Effector CD8-positive, alpha-beta T cell (primary cell): ENCODE measurements around the gene RBFOX2.
"Not testable (repeated sequence)": the region's sequence is repeated elsewhere in the genome, so short reads cannot be mapped to it uniquely, and the experiment has no call there.

Experiments used
- DNase-seq: peaks from one replicate; lab custom pipeline; 2025; lab: John Stamatoyannopoulos, UW

The RBFOX2 gene

DNA sequence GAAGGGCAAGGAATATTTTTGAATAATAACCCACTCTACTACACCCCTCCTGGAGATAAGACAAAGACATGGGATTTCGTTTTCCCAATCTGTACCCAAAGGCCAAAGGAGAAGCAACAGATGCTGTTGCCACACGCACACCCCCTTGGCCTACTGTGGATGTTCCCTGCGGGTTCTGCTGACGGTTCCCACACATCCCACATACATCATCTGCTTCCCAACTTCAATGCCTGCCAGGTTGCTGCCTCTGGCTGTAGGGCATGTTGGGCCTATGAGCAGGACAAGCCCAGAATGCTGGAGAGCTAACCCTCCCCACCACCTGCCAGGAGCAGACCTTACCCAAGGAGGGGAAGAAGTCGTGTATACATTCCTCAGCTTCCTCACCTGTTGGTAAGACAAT lies 13.6 kb upstream of the RBFOX2 start:
- no peak for DNase-seq

DNA sequence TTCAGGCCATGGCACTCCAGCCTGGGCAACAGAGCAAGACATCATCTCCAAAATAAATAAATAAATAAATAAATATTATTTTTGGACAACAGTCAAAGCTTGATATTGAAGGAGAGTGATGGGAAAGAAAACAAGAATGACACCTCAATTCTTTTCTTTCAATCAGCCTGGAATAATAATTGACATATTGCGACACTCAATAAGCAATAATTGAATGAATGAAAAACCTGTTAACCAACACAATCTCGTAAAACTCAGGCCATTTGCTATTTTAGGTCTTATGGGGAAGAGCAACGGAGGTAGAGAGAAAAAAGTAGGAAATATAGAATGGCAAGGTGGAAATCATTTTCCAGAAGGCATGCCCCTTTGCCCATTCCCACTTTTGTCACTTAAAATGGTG lies 10.5 kb upstream of the RBFOX2 start:
- no peak for DNase-seq

DNA sequence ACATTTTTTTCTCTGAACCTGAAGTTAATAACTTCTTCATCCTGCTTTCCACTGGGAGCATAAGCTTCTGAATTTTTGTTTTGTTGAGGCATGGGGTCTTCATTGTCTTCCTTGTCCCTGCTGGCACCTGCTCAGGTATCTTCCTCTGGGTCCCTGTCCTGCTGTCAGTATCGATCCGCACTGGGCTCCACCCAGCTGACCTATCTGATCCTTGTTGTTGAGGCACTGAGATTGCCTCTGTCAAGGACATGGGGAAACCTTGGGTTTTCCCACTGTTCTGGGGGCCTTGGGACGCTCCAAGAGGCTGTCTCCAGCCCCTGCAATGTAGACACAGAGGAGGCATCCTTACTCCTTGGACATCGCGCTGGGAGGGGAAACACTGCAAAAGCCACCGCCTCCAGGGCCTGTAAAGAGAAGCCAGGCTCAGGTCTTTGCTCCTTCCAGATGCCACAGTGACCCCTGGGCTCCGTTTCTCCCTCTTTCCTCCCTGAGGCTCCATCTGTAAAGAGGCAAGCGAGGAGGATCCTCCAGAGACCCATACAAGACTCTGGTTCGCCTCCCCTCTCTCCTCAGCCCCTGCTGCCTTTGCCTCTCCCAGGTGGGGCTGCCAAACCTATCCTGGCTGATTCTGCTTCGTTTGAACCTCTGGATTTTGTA lies 8.6 kb upstream of the RBFOX2 start:
- no peak for DNase-seq

DNA sequence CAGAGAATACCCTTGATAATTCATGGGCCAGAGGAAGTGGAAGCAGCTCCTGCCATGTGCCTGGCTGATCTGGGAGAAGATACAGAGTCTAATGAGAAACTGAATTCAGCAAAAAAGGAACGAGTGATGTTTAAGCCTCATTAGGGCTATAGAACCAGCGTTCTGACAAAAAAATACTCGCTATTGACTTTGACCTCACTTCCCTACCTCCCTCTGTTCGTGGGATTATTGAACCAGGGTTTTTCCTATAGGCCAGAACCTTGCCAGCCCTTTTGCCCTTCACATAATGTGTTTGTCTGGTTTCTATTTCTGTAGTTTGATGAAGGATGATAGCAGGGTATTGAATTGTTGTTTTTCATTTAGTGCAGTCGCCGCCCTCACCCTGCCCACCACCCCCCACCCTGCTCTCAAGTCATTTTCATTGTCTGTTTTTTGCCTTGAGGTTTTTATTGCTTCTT lies 7.6 kb upstream of the RBFOX2 start:
- DNase-seq = no peak

DNA sequence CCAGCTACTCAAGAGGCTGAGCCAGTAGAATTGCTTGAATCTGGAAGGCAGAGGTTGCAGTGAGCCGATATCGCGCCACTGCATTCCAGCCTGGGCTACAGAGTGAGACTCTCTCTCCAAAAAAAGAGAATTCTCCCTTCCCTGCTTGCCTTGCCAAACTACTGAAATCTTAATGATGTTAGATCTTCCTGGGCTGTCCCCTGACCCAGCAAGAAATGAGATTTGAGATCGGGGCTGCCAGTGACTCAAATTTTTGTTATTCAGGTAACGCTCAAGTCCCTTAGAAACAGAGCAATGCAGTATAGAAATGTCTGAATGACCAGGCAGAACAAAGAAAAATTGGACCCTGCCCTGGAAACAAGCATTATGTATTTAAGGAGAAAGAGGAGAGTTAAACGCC lies 4.0 kb upstream of the RBFOX2 start:
- DNase-seq = no peak

DNA sequence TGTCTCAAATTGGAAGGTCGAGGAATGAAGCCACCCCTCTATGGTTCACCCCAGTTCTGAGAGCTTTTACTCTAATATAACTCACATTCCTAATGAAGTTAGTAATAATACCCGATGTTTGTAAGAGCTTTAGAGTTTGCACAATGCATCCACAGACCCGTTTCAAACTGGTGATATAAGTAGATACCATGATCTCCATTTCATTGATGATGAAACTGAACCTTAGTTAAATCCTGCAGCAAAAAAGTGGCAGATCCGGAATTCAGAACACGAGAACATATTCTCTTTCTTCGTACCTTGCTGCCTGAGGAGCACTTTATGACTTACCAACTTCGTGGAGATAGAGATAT lies 757 bp upstream of the RBFOX2 start:
- DNase-seq = no peak

DNA sequence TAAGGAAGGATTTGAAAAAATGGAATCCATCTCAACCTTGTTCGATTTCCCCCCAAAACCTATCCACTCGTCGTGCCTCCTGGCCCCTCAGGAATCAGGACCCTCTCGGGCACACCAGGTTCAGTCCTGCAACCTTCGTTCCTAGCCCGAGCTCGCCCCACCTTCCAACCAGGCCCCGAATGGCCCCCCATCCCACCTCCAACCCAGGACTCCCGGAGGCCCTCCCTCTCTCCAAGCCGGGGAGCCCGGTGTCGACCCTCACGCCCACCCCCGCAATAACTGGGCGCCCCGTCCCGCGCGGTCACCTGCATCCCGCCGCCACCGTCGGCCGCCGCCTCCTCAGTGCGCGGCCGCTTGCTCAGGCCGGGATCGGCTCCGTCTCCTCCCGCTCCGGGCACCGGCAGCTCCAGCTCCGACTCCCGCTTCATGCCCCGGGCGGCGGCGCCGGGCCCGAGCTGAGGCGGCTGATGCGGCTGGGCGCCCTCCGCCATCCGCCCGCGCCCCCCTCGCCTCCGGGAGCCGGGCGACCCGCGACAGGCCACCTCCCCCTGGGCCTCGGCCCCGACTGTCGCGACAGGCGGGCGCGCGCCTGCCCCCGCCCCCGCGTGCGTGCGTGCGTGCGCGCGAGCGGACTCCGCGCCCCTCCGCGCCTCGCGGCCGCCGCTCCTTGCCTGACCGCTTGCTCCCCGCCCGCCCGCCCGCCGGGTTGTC lies 534 bp downstream of the RBFOX2 start:
- DNase-seq = no peak

DNA sequence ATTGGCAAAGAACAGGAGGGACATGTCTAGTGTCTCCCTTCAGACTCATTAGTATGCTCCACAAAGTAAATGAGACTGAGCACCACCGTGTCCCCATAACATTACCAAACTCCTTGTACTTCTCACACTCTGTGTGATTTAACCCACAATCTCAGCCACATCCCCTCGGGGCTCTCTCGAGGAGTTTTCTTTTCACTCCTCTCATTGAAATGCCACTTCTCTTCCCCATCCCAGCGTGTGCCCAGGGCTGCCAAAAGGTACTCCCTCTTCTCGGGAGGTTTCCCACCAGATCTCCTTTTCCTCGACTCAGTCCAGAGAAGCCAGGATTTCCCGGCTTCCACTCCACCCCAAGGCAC lies 1.1 kb downstream of the RBFOX2 start:
- no peak for DNase-seq

DNA sequence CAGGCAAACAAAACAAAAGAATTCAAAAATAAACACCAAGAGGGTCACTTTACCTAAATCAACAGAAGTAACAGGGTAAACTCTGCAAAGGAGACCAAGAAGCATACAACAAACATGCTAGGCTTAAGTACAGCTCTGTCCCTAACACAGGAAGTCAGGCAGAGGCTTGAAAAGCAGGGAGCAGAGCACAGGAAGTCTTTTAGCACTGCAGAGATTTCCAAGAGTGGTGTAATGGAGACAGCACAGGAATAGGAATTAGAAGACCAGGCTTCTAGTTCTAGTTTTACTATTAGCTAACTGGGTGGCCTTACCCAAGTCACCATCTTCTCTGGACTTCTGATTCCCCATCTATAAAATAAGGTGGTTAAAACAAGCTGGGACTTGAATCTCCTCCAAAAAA lies 1.9 kb downstream of the RBFOX2 start:
- DNase-seq = no peak

DNA sequence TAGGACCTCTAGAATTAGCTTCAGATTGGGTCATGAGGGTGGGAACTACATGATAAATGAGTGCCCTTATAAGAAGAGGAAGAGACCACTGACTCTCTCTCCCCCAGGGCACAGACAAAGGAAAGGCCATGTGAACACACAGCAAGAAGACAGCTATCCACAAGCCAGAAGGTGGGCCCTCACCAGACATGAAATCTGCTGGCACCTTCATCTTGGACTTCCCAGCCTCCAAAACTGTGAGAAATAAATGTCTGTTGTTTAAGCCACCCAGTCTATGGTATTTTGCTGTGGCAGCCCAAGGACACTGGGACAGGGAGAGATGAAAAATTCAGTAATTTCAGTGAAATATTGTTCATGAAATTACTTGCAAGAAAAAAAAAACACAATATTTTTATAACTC lies 5.9 kb downstream of the RBFOX2 start:
- no peak for DNase-seq

DNA sequence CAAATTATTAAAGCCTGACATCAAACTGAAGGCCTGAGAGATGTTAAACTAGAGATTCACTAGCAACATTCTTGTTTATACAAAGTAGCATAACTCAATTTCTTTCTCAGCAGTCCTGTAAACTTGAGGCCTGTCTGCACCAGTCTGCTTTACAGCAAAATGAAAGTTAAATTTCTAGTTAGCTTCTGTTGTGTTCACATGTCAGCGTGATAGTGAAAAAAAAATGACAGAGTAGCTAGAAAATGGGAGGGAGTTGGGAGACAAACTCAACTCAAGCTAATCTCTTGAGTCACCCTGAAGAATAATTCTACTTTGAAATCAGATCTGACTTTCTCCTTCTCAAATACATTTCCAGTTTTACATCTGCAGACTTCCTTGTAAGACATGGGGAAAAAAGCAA lies 6.5 kb downstream of the RBFOX2 start:
- no peak for DNase-seq

DNA sequence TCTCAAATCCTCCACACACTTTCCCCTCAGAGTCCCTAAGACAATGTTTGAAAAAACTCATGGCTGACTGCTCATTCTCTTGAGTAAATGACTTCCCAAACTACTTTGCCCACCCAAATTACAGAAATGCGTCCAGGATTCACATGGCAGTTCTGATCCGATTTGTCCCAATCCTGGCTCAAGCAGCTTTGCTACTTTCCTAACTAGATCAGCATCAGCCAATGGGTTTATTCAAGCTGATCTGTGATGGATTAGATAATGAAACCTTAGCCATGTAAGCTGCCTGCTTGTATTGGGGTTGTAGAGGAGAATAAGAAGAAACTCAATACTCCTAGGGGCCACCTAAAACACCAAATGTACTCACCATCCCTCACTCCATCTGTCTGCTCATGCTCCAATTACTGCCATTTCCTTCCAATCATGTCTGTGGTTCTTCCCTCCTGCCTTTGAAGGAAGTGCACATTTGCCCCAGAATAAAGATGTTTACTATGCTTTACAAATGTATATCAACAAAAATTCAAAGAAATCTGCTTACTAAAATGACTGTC lies 6.9 kb downstream of the RBFOX2 start:
- DNase-seq = no peak

DNA sequence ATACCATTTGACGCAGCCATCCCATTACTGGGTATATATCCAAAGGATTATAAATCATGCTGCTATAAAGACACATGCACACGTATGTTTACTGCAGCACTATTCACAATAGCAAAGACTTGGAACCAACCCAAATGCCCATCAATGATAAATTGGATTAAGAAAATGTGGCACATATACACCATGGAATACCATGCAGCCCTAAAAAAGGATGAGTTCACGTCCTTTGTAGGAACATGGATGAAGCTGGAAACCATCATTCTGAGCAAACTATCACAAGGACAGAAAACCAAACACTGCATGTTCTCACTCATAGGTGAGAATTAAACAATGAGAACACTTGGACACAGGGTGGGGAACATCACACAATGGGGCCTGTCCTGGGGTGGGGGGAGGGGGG lies 7.8 kb downstream of the RBFOX2 start:
- DNase-seq = not testable (repeated sequence)

DNA sequence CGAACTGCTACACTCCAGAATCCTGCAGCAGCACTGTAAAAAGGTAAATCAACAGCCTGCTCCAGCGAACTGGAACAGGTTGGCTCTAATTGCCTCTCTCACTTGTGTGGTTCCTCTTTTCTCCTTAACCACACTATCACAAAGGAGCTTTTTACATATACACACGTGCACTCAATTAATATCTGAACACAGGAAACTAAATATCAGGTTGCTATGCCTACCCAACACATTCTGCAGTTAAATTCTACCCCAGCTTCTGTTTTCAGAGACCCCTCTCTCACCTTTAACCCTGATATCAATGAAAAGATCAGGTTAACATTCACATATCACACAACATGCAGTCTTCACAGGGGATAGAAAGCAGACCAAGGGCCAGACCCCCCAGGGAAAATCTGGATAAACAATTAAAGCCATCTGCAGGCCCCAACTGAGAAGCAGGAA lies 11.0 kb downstream of the RBFOX2 start:
- no peak for DNase-seq

DNA sequence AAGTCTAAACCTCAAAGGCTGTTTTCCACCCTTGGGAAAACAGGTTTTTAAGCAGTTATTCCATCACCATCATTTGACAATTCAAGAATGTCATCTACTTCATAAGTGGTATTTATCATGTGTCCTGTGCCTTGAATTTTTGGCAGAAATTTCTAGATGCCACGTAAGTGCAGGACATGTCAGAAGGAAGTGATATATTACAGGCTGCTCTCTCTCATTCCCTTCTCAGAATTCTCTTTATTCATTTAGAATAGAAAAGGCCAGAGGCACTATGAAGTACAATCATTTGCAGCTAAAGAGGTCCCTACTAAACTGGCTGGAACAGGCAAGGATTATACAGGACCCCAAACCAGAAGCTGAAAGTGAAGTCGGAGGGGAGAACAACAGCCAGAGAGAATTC lies 11.9 kb downstream of the RBFOX2 start:
- DNase-seq = no peak

DNA sequence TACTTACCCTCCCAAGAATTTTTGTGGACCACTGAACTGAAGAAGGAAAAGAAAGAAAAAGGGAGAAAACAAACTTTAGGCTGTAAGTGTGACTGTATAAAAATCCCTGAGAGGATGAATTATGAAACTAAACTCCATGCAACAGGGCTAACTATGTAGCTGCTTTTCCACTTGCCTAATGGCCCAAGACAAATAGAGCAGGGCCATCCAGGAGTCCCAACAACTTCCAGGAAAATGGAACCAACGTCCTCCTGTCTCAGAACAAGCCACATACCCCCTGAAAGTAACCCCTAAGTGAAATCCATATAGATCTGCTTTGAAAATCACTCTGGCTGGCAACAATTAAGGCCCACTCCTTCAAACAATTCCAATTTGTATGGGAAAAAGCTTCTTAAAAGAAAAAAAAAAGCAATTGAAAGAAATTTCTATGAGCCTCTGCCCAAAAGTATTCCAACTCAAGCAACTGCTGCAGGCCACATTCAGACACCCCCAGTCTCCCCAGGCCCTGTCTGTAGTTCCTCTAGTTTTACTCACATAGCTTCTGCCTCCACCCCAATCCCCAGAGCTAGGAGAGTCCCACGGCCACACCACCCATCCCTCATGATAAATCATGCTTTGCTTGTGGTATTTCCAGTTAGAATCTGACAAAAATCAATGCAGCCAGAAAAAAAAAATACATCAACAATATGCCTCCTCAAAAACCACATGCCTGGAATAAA lies 12.7 kb downstream of the RBFOX2 start:
- no peak for DNase-seq

DNA sequence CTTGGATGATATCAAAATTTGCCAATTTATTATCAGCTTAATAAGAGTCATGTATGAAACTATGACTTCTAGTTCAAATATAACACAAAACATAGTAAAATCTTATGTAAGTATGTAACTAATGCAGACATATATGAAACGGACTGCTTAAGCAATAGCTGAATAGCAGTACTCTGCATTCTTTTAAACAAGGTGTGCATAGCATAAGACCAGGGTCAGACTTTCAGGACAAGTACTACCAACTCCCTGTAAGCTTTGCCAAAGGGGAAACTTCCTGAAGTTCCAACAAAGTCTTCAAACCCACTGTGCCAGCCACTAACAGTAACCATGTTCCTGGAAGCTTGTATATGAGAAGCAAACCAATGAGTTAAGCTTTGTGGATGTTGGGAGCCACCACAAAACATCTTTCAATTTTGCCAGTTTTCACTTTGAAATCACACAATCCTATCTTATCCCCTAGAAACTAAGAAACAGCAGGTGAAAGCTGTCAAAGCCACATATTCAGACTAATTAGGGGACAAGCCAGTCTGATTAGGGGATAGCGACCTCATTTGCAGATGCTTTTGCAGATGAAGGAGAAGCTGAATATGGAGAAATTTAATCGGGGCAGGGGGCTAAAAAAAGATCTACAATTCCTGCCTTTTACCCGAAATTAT lies 13.3 kb downstream of the RBFOX2 start:
- DNase-seq = no peak

DNA sequence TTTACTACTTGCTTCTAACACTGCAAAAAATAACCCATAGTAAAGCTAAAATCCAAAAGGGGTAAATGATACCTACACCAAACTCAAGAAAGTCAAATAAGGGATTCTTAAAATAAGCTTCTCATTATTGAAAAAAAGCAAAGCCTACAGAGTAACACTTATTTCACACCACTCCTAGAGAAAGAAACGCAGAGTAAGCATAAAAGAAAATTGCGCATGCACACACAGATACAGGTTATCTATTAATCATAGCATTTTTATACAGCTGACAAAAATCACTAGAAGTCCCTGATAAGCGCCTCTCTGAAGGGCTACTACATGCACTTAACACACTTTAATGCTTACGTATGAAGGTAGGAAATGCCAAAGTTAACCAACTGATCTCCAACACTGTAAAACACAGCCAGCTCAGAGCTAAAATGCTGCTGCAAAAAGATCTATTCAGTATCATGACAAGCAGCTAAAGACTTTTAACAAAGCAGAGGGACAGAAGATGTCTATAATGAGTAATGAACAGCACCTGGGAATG lies 14.0 kb downstream of the RBFOX2 start:
- DNase-seq = no peak

DNA sequence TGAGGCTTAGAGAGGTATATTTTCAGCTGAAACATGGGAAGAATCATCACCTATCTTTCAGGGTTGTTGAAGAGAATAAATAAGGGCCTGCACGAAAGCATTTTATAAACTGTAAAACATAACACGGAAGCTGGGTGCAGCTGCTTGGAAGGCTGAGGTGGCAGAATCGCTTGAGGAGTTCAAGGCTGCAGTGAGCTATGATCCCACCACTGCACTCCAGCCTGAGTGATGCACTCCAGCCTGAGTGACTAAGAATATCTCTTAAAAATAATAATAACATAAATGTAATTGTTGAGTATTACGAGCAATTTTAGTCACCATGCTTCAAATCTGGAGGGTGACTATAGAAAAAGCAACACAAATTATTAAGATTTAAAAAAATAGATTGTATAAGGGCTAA lies 16.3 kb downstream of the RBFOX2 start:
- no peak for DNase-seq

DNA sequence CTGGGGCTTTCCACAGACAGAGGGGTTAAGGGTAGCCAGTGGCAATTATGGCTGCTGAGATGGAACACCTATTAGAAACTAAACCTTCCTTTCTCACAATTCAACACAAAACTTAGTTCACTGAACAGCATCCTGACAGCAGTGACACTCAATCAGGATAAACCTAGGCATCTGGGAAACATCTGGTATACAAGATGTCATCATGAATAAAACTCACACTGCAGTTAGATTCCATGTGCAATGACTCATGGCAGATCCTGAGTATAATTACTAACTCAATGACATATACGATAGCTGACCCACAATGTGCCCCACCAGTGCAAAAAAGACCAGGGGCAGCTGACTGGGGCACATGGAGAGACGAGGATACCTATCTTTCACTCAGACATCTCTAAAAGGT lies 17.7 kb downstream of the RBFOX2 start:
- DNase-seq = no peak

DNA sequence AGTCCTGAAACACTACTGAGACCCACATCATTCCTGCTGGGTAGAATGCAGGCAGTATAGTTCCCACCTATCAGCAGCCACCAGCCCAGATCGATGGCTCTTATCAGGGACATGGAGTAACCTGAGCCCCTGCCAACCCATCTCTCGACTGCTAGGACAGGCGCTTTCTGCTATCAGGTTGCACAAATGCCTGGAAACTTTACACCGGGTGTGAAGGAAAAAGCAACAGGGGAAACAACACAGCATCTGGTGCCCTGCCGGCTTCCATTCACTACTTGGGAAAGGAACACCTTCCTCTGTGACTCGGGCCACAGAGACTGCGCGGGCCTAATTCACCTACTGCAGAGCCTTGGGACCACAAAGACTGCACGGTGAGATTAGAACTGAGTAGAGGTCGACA lies 18.5 kb downstream of the RBFOX2 start:
- DNase-seq = no peak

DNA sequence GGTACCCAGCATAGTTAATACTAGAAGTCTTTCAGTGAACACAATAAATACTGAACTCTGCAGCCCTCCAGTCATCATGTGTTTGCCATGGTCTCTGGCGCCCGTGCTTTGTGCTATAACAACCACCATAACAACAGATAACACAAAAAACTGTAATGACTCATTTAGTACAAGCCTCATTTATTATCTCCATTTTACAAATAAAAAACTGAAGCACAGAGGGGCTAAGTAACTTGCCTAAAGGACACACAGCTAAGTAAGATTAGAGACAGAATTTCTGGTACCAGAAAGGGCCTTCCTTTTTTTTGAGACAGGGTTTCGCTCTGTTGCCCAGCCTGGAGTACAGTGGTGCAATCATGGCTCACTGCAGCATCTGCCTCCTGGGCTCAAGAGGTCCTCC lies 19.5 kb downstream of the RBFOX2 start:
- no peak for DNase-seq
